RWPE1 (cell line): ENCODE results near the gene SFRP2.

Experiments used
- CTCF ChIA-PET: fragments of 350-600 bp; sonication (Branson Sonifier 250); formaldehyde crosslinking; extraction: SDS; loops from one replicate; lab custom pipeline; 2021; lab: Yijun Ruan, JAX
- POLR2A ChIA-PET: fragments of 400-600 bp; formaldehyde crosslinking; extraction: SDS; loops from one replicate; lab custom pipeline; 2020; ENCODE audit warnings: antibody characterized with exemption; ENCODE audit not compliant: low non-redundant PET; lab: Yijun Ruan, JAX
- DNase-seq: peaks from one replicate; pipeline ENCODE4 v3.0.0; 2012; ENCODE audit warnings: low spot score
- H3K27ac ChIP-seq: fragments of 450-650 bp; 2 replicates; pipeline ENCODE4 v1.5.1; 2017
- CTCF ChIP-seq: fragments of 450-650 bp; conservative IDR thresholded peaks from 2 replicates; pipeline ENCODE4 v1.5.1; 2017; ENCODE audit warnings: low read depth, mild to moderate bottlenecking

SFRP2 gene

DNA sequence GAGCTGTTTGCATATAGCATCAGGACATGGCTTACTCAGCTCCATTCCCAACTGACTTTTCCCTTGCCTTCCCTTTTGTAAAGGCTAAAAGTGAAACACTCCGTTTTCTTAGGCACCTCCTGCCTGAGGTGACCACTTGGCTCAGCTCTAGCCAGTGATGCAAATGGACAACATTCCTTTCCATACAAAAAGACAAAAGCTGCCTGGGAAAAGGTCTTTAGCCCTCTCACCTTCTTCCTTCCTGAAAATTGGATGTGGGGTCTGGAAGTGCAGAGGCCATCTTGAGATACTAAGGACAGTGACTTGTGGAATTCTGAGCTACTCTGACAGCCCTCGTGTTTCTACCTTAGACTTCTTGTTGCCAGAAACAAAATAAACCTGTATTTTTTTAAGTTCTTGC is 27.7 kb upstream of the SFRP2 start:
- CTCF ChIA-PET = no interaction called here
- H3K27ac ChIP-seq = no peak overlapping the region
- no peak for TF ChIP-seq CTCF
- no peak for DNase-seq
- POLR2A ChIA-PET = no interaction called here

GRCh38 chr4:153814789-153815188 is 25.9 kb upstream of the SFRP2 start:
- DNase-seq = no peak
- ChIA-PET POLR2A (no interaction called here), CTCF (no interaction called here)

GRCh38 chr4:153809916-153810810 is 21.3 kb upstream of the SFRP2 start:
- CTCF ChIA-PET = no interaction called here
- no peak for TF ChIP-seq CTCF

More at GRCh38 chr4:153814789-153815188, 25.9 kb upstream of the SFRP2 start:
- no peak for TF ChIP-seq CTCF
- no peak overlapping the region for H3K27ac ChIP-seq

GRCh38 chr4:153809307-153809706 is 20.4 kb upstream of the SFRP2 start:
- no peak for DNase-seq
- POLR2A ChIA-PET = no interaction called here
- CTCF ChIA-PET = no interaction called here
- no peak overlapping the region for H3K27ac ChIP-seq
- TF ChIP-seq CTCF = no peak

More at GRCh38 chr4:153809916-153810810, 21.3 kb upstream of the SFRP2 start:
- H3K27ac ChIP-seq = no peak overlapping the region
- DNase-seq = no peak
- POLR2A ChIA-PET = no interaction called here

DNA sequence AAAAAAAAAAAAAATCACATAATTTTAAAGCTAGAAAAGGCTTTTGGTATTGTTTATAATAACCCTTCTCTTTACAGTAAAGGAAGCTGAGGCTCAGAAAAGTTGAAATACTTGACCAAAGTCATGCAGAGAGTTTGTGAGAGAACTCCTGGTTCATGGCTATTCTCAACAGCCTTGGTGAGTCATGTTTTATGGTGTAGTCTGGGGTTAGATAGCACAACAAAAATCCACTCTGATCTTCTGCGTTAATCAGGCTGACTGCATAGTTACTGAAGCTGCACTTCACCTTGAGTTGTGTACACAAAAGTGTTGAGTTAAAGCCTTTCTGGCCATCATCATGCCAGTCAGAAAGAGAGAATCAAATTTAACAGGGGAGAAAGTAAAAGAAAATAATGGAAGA is 19.3 kb upstream of the SFRP2 start:
- CTCF ChIA-PET = no interaction called here
- H3K27ac ChIP-seq = no peak overlapping the region
- no peak for TF ChIP-seq CTCF
- POLR2A ChIA-PET = no interaction called here
- no peak for DNase-seq

DNA sequence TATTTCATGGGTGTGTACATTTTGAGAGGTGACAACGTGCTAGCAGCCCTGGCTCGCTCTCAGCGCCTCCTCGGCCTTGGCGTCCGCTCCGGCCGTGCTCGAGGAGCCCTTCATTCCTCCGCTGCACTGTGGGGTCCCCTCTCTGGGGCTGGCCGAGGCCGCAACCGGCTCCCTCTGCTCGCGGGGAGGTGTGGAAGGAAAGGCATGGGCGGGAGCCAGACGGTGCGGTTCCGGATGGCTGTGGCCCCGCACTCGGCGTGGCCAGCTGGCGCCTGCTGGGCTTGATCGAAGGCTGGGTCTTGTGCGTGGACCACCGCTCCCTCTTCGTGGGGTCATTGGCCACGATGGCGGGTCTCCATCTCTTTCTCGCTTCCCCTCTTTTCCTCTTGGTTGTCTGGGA is 17.2 kb upstream of the SFRP2 start:
- no peak for TF ChIP-seq CTCF
- CTCF ChIA-PET = no interaction called here
- POLR2A ChIA-PET = no interaction called here
- no peak overlapping the region for H3K27ac ChIP-seq
- no peak for DNase-seq
